Type B pancreatic cell (in vitro differentiated cells): Measurements from ENCODE around the gene PTDSS2. TPM values are rescaled to one million over a fixed set of nuclear protein-coding genes. Genes with fewer than 3 reads are reported as not detected.
A peak's percentile ranks its signal among the peaks of the same experiment; 100 is the strongest.
"Not testable (repeated sequence)": the region's sequence is repeated elsewhere in the genome, so short reads cannot be mapped to it uniquely, and the experiment has no call there.

ENCODE experiments used
- DNase-seq: peaks from one replicate; pipeline ENCODE4 v3.0.0; 2021; ENCODE audit warnings: mixed read lengths; ENCODE audit not compliant: unreplicated experiment; ENCODE audit errors: extremely low spot score
- H3K27ac Mint-ChIP-seq: 2 replicates; pipeline ENCODE4 v1.8.0; 2021; ENCODE audit warnings: mild to moderate bottlenecking, mixed read lengths
- H3K27me3 Mint-ChIP-seq: 2 replicates; pipeline ENCODE4 v1.8.0; 2021; ENCODE audit warnings: mixed read lengths
- H3K36me3 Mint-ChIP-seq: 2 replicates; pipeline ENCODE4 v1.8.0; 2021; ENCODE audit warnings: mixed read lengths
- H3K4me1 Mint-ChIP-seq: one replicate; pipeline ENCODE4 v1.8.0; 2021; ENCODE audit warnings: mixed read lengths; ENCODE audit not compliant: unreplicated experiment
- H3K4me3 Mint-ChIP-seq: 2 replicates; pipeline ENCODE4 v1.8.0; 2021; ENCODE audit warnings: mild to moderate bottlenecking, mixed read lengths
- H3K9me3 Mint-ChIP-seq: 2 replicates; pipeline ENCODE4 v1.8.0; 2021; ENCODE audit warnings: mixed read lengths
- total RNA-seq: library from RNA; stranded (reverse); gene quantifications from 2 replicates; pipeline ENCODE4 v1.2.1, GENCODE V29; 2021; ENCODE audit warnings: low replicate concordance
- TF ChIP-seq, protein P1 (sequence below): fragments of 200-600 bp; sonication (generic); conservative IDR thresholded peaks from 2 replicates; pipeline ENCODE4 v1.5.0; 2021; ENCODE audit warnings: antibody characterized with exemption, mild to moderate bottlenecking

Gene PTDSS2
- total RNA-seq, 1 donor from 2014 or later, result 46.9 TPM

DNA sequence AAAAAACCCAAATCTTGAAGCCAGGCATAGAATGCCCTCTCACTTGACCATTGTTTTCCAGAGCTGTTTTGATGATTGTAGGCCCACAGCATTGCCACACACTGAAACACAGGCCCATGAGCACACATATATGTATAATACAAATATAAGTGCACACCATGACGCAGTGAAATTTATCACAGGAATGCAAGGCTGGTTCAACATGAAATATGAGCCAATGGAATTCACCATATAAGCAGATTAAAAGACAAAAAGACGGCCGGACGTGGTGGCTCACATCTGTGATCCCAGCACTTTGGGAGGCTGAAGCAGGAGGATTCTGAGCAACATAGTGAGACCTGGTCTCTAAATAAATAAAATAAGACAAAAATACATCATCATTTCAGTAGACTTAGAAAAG is 66.3 kb downstream of the PTDSS2 start:
- TF ChIP-seq, protein P1, sequence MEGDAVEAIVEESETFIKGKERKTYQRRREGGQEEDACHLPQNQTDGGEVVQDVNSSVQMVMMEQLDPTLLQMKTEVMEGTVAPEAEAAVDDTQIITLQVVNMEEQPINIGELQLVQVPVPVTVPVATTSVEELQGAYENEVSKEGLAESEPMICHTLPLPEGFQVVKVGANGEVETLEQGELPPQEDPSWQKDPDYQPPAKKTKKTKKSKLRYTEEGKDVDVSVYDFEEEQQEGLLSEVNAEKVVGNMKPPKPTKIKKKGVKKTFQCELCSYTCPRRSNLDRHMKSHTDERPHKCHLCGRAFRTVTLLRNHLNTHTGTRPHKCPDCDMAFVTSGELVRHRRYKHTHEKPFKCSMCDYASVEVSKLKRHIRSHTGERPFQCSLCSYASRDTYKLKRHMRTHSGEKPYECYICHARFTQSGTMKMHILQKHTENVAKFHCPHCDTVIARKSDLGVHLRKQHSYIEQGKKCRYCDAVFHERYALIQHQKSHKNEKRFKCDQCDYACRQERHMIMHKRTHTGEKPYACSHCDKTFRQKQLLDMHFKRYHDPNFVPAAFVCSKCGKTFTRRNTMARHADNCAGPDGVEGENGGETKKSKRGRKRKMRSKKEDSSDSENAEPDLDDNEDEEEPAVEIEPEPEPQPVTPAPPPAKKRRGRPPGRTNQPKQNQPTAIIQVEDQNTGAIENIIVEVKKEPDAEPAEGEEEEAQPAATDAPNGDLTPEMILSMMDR, result no peak
- no peak overlapping the region for H3K4me3 Mint-ChIP-seq
- peaks cover 35% of the 10 kb centered on the region for H3K36me3 Mint-ChIP-seq

DNA sequence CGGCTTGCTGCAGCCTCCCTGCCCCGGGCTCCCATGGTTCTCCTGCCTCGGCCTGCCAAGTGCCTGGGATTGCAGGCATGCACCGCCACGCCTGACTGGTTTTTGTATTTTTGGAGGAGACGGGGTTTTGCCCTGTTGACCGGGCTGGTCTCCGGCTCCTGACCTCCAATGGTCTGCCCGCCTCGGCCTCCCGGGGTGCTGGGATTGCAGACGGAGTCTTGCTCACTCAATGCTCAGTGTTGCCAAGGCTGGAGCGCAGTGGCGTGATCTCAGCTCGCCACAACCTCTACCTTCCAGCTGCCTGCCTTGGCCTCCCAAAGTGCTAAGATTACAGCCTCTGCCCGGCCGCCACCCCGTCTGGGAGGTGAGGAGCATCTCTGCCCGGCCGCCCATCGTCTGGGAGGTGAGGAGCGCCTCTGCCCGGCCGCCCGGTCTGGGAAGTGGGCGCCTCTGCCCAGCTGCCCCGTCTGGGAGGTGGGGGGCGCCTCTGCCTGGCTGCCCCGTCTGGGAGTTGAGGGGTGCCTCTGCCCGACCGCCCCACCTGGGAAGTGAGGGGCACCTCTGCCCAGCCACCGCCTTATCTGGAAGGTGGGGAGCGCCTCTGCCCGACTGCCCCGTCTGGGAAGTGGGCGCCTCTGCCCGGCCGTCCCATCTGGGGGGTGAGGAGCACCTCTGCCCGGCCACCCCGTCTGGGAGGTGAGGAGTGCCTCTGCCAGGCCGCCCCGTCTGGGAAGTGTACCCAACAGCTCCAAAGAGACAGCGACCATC is 67.0 kb downstream of the PTDSS2 start:
- Mint-ChIP-seq H3K36me3 (peaks cover 31% of the 10 kb centered on the region), H3K27ac (peak overlapping the region; percentile 81)
- H3K9me3 Mint-ChIP-seq, H3K4me1 Mint-ChIP-seq, H3K27me3 Mint-ChIP-seq, H3K4me3 Mint-ChIP-seq: not testable (repeated sequence)
- DNase-seq, result peak; percentile 68

More for the DNA sequence above, 66.3 kb downstream of the PTDSS2 start:
- DNase-seq, result no peak
- H3K27me3 Mint-ChIP-seq, result no peaks in the 10 kb centered on the region
- no peaks in the 10 kb centered on the region for H3K9me3 Mint-ChIP-seq
- peaks cover 3% of the 10 kb centered on the region for H3K4me1 Mint-ChIP-seq
- H3K27ac Mint-ChIP-seq, result no peak overlapping the region

- peak overlapping the region; percentile 76 for H3K27ac Mint-ChIP-seq
- TF ChIP-seq, protein P1, result peak; percentile 100
- peak overlapping the region; percentile 76 for H3K4me3 Mint-ChIP-seq
- no peaks in the 10 kb centered on the region for H3K9me3 Mint-ChIP-seq
- no peaks in the 10 kb centered on the region for H3K27me3 Mint-ChIP-seq
- DNase-seq, result peak; percentile 87
- H3K36me3 Mint-ChIP-seq, result peaks cover 26% of the 10 kb centered on the region
- H3K4me1 Mint-ChIP-seq, result peaks cover 3% of the 10 kb centered on the region
These were observed 68.6 kb downstream of the PTDSS2 start for GRCh38 chr11:518463-519202.

GRCh38 chr11:520428-521176 is 70.5 kb downstream of the PTDSS2 start:
- no peak overlapping the region for H3K27ac Mint-ChIP-seq
- H3K36me3 Mint-ChIP-seq, result peaks cover 19% of the 10 kb centered on the region
- no peaks in the 10 kb centered on the region for H3K9me3 Mint-ChIP-seq
- no peak for DNase-seq
- TF ChIP-seq, protein P1, result peak; percentile 37
- no peaks in the 10 kb centered on the region for H3K27me3 Mint-ChIP-seq
- H3K4me3 Mint-ChIP-seq, result no peak overlapping the region
- peaks cover 3% of the 10 kb centered on the region for H3K4me1 Mint-ChIP-seq

DNA sequence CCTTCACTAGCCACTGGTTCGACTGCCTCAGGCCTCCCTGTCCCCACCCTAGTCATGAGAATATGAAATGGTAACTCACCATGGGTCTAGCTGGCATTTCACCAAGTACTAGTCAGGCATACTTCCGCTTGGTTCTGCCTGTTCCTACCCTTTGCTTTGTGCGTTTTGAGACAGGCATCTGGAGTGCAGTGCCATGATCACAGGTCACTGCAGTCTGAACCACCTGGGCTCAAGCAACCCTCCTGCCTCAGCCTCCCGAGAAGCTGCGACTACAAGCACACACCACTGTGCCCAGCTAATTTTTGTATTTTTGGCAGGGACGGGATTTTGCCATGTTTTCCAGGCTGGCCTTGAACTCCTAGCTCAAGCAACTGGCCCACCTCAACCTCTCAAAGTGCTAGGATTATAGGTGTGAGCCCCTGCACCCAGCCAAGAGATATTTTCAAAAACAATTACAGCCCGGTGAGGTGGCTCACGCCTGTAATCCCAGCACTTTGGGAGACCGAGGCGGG is 71.2 kb downstream of the PTDSS2 start:
- Mint-ChIP-seq H3K36me3 (peaks cover 15% of the 10 kb centered on the region), H3K27me3 (no peaks in the 10 kb centered on the region), H3K9me3 (no peaks in the 10 kb centered on the region), H3K27ac (no peak overlapping the region), H3K4me1 (peaks cover 3% of the 10 kb centered on the region), H3K4me3 (no peak overlapping the region)
- TF ChIP-seq, protein P1, result no peak
- no peak for DNase-seq
